PC-3 (cell line): Measurements from ENCODE around the gene TEAD4. TPM values are rescaled to one million over a fixed set of nuclear protein-coding genes. Genes with fewer than 3 reads are reported as not detected.

ENCODE experiments used
- ATAC-seq: fragments of 200-7000 bp; cut with Tn5 transposase; 2 replicates; pipeline ENCODE4 v1.9.1; 2020; ENCODE audit warnings: mild to moderate bottlenecking, moderate library complexity
- BruUV-seq: library from RNA; stranded (reverse); fragments of 400-500 nt; replicated peaks from 2 replicates; lab custom pipeline; 2021; lab: Mats Ljungman, UMichigan
- CTCF ChIA-PET: fragments of 300-600 bp; sonication (Branson Sonifier 250); formaldehyde crosslinking; loops from one replicate; lab custom pipeline; 2022; ENCODE audit warnings: antibody characterized with exemption; lab: Charles Lee
- POLR2A ChIA-PET: fragments of 300-600 bp; sonication (Branson Sonifier 250); formaldehyde crosslinking; loops from one replicate; lab custom pipeline; 2022; ENCODE audit warnings: antibody characterized with exemption; ENCODE audit not compliant: unreplicated experiment; lab: Charles Lee
- DNase-seq: peaks from one replicate; pipeline ENCODE4 v3.0.0-alpha.2; 2015
- H2AFZ ChIP-seq: fragments of 300-600 bp; sonication (generic); 2 replicates; pipeline ENCODE4 v1.6.0; 2016; ENCODE audit warnings: antibody characterized with exemption, low read length
- H3F3A ChIP-seq: fragments of 300-600 bp; sonication (generic); one replicate; pipeline ENCODE4 v1.6.0; 2017; ENCODE audit warnings: antibody characterized with exemption, low read length, control low read depth, mild to moderate bottlenecking; ENCODE audit not compliant: unreplicated experiment
- H3K27ac ChIP-seq: fragments of 300-600 bp; sonication (generic); 2 replicates; pipeline ENCODE4 v1.5.1; 2016; ENCODE audit warnings: mild to moderate bottlenecking, low read length
- H3K27me3 ChIP-seq: fragments of 300-600 bp; sonication (generic); 2 replicates; pipeline ENCODE4 v1.6.1; 2016; ENCODE audit warnings: low read length, mixed read lengths
- H3K36me3 ChIP-seq: fragments of 300-600 bp; sonication (generic); 2 replicates; pipeline ENCODE4 v1.6.1; 2016; ENCODE audit warnings: low read depth, mixed run types, low read length, mixed read lengths
- H3K4me1 ChIP-seq: fragments of 300-600 bp; sonication (generic); 2 replicates; pipeline ENCODE4 v1.5.1; 2016; ENCODE audit warnings: low read length; ENCODE audit not compliant: insufficient read depth
- H3K4me2 ChIP-seq: fragments of 300-600 bp; sonication (generic); 2 replicates; pipeline ENCODE4 v1.6.0; 2016; ENCODE audit warnings: low read length
- H3K4me3 ChIP-seq: fragments of 300-600 bp; sonication (generic); 2 replicates; pipeline ENCODE4 v1.5.1; 2016; ENCODE audit warnings: mild to moderate bottlenecking, low read length, mixed read lengths
- H3K79me2 ChIP-seq: fragments of 300-600 bp; sonication (generic); 2 replicates; pipeline ENCODE4 v1.6.1; 2017; ENCODE audit warnings: low read length, mixed read lengths
- H3K9ac ChIP-seq: fragments of 300-600 bp; sonication (generic); 2 replicates; pipeline ENCODE4 v1.6.0; 2016; ENCODE audit warnings: mild to moderate bottlenecking, low read length
- H3K9me2 ChIP-seq: fragments of 300-600 bp; sonication (generic); replicated peaks from 2 replicates; pipeline ENCODE4 v1.6.1; 2016; ENCODE audit warnings: mixed run types, low read length, mixed read lengths
- H3K9me3 ChIP-seq: fragments of 300-600 bp; sonication (generic); 2 replicates; pipeline ENCODE4 v1.6.1; 2016; ENCODE audit warnings: low read length, mixed read lengths
- H4K20me1 ChIP-seq: fragments of 300-600 bp; sonication (generic); 2 replicates; pipeline ENCODE4 v1.6.1; 2016; ENCODE audit warnings: low read length, mixed read lengths
- EZH2 ChIP-seq: fragments of 300-600 bp; sonication (generic); IDR thresholded peaks from one replicate; pipeline ENCODE4 v1.6.1; 2017; ENCODE audit warnings: antibody characterized with exemption, mild to moderate bottlenecking, low read length; ENCODE audit not compliant: unreplicated experiment
- EZH2phosphoT487 ChIP-seq: fragments of 300-600 bp; sonication (generic); IDR thresholded peaks from 2 replicates; pipeline ENCODE4 v1.6.1; 2018; ENCODE audit warnings: mild to moderate bottlenecking, antibody characterized with exemption, low read length, borderline replicate concordance
- intact Hi-C: fragments of 100-400 bp; cut with micrococcal nuclease; formaldehyde crosslinking; loops from 2 replicates; pipeline ENCODE4 v1.9.0; 2023
- total RNA-seq: library from RNA; depleted of rRNA; stranded (reverse); fragments of >200 nt; gene quantifications from 2 replicates; pipeline ENCODE4 v1.2.3, GENCODE V29; 2014
- TF ChIP-seq, protein P1 (sequence below): fragments of 300-600 bp; sonication (generic); conservative IDR thresholded peaks from 2 replicates; pipeline ENCODE4 v1.5.1; 2017; ENCODE audit warnings: antibody characterized with exemption, low read depth, mild to moderate bottlenecking, low read length

Gene TEAD4
- total RNA-seq, 1 experiment from 2014 or later = 22.3 TPM

DNA sequence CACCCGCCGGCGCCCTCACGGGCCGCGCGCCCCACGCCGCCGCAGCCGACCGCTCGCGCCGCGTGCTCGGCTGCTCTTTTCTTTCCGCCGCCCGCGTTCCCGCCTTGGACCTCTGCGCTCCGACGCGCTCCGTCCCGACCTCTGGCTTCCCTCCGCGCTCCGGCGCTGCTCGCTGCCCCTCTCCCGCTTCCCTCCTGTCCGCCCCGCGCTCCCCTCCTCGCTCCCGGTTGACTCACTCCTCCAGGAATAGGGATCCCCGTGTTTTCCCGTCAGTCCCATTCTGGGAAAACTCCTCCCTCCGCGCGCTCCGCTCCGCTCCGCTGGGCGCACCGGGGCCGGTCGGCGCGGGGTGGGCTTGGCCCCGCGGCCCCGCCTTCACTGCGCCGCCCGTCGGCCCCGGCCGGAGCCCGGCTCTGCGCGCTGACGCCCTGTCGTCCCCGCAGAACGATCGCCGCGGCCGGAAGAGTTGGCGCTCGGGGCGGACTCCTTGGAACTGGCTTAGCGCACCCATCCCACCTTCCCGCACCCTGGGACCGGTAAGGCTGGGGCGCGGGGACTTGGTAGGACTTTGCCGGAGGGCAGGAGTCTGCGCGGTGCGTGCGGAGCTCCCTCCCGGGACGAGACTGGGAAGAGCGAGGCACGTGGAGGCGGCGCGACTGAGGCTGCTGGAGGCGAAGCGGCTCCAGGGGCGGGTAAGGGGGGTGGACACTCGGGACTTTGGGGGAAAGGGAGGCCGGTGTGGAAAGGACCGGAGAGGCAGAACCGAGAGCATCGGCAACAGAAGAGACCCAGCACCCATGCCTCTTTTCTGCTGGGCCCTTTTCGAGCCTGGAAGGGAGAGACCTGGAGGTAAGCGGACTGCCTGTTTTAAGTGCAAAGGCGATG, 550 bp downstream of the TEAD4 start:
- CTCF ChIA-PET = interaction anchor here (0.7 kb wide), 1 partner anchor 82 kb away, joined by 4 read pairs; no protein-coding TSS in a partner anchor
- BruUV-seq = no TSS peak
- intact Hi-C loops = no loop called here

DNA sequence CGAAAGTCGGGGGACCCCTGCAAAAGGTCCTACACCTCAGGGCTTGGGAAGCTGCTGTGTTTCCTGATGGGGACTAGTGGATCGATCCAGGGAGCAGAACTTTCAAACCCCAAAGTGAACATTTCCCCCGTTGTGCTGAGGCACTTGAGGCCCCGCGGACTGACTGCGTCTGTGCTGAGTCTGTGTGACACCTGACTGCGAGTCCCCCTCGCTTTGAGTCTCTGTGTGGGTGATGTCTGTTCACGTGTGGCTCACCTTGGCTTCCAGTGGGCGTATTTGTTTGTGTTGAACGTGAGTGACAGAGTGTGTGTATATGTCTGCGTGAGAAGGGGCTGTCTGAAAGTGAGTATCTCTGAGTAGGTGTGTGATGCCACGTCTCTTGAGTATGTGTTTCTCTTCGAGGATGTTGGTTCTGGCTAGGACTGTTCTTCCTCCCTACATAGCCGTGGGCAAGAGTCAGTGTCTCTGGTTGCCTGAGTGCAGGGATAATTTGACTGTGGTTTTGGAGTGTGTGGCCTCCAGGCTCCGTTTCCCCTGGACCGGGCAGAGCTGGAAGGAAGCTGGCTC, 1.3 kb downstream of the TEAD4 start:
- H4K20me1 ChIP-seq = peaks cover 13% of the 10 kb centered on the region; the same call in 1 of the 2 replicates
- H3F3A ChIP-seq = no peaks in the 10 kb centered on the region
- H3K27me3 ChIP-seq = no peaks in the 10 kb centered on the region
- peak overlapping the region; percentile 71 for H3K4me3 ChIP-seq
- H3K36me3 ChIP-seq = no peaks in the 10 kb centered on the region
- H3K4me1 ChIP-seq = peaks cover 21% of the 10 kb centered on the region
- no peaks in the 10 kb centered on the region for H3K9me2 ChIP-seq
- H2AFZ ChIP-seq = peak overlapping the region; percentile 41
- TSS peak; percentile 57 for BruUV-seq
- H3K9ac ChIP-seq = peak overlapping the region; percentile 51
- CTCF ChIA-PET = interaction anchor here (0.7 kb wide), 1 partner anchor 81 kb away, joined by 4 read pairs; no protein-coding TSS in a partner anchor
- H3K4me2 ChIP-seq = peak overlapping the region; percentile 89
- H3K79me2 ChIP-seq = peaks cover 51% of the 10 kb centered on the region
- H3K9me3 ChIP-seq = no peaks in the 10 kb centered on the region
- POLR2A ChIA-PET = no interaction called here
- DNase-seq (peak; percentile 41), ATAC-seq (peak; percentile 21)
- H3K27ac ChIP-seq = 0 out of 2 replicates have a peak overlapping the region, but pooled peaks have one; percentile 39
- no peak for TF ChIP-seq EZH2
- TF ChIP-seq, protein P1, sequence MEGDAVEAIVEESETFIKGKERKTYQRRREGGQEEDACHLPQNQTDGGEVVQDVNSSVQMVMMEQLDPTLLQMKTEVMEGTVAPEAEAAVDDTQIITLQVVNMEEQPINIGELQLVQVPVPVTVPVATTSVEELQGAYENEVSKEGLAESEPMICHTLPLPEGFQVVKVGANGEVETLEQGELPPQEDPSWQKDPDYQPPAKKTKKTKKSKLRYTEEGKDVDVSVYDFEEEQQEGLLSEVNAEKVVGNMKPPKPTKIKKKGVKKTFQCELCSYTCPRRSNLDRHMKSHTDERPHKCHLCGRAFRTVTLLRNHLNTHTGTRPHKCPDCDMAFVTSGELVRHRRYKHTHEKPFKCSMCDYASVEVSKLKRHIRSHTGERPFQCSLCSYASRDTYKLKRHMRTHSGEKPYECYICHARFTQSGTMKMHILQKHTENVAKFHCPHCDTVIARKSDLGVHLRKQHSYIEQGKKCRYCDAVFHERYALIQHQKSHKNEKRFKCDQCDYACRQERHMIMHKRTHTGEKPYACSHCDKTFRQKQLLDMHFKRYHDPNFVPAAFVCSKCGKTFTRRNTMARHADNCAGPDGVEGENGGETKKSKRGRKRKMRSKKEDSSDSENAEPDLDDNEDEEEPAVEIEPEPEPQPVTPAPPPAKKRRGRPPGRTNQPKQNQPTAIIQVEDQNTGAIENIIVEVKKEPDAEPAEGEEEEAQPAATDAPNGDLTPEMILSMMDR = no peak
- TF ChIP-seq EZH2phosphoT487 = no peak
- intact Hi-C loops = no loop called here

More for the DNA sequence above, 550 bp downstream of the TEAD4 start:
- POLR2A ChIA-PET = no interaction called here
- peak; percentile 28 for ATAC-seq
- peak overlapping the region; percentile 89 for H3K4me2 ChIP-seq
- H3K27ac ChIP-seq = peak overlapping the region; percentile 39
- DNase-seq = peak; percentile 45
- no peaks in the 10 kb centered on the region for H3K9me2 ChIP-seq
- no peaks in the 10 kb centered on the region for H3K27me3 ChIP-seq
- TF ChIP-seq EZH2phosphoT487 = no peak
- TF ChIP-seq, protein P1 = no peak
- no peak for TF ChIP-seq EZH2
- peaks cover 21% of the 10 kb centered on the region for H3K4me1 ChIP-seq
- H3K9me3 ChIP-seq = no peaks in the 10 kb centered on the region
- H4K20me1 ChIP-seq = peaks cover 13% of the 10 kb centered on the region; the same call in 1 of the 2 replicates
- H3K36me3 ChIP-seq = no peaks in the 10 kb centered on the region
- H3K9ac ChIP-seq = peak overlapping the region; percentile 51
- peak overlapping the region; percentile 71 for H3K4me3 ChIP-seq
- H2AFZ ChIP-seq = peak overlapping the region; percentile 41
- H3F3A ChIP-seq = no peaks in the 10 kb centered on the region
- H3K79me2 ChIP-seq = peaks cover 44% of the 10 kb centered on the region
